GM12878 (cell line): Measurements from ENCODE around the gene INTS6. TPM values are rescaled to one million over a fixed set of nuclear protein-coding genes. Genes with fewer than 3 reads are reported as not detected.

Experiments used
- ATAC-seq: fragments of 200-7000 bp; cut with Tn5 transposase; 3 replicates; pipeline ENCODE4 v1.9.1; 2020; ENCODE audit warnings: mild to moderate bottlenecking, moderate library complexity
- BruUV-seq: library from RNA; stranded (reverse); fragments of 400-500 nt; replicated peaks from 2 replicates; lab custom pipeline; 2021; lab: Mats Ljungman, UMichigan
- CTCF ChIA-PET: fragments of 300-600 bp; sonication (Branson Sonifier 250); formaldehyde crosslinking; extraction: SDS; loops from one replicate; lab custom pipeline; 2021; ENCODE audit warnings: inconsistent platforms; lab: Yijun Ruan, JAX
- POLR2A ChIA-PET: fragments of 350-600 bp; formaldehyde crosslinking; extraction: SDS; loops from one replicate; lab custom pipeline; 2021; ENCODE audit warnings: inconsistent platforms; lab: Charles Lee
- RAD21 ChIA-PET: fragments of 300-600 bp; sonication (Branson Sonifier 250); formaldehyde crosslinking; loops from one replicate; lab custom pipeline; 2023; ENCODE audit warnings: antibody characterized with exemption; ENCODE audit not compliant: unreplicated experiment; lab: Charles Lee
- SMC1A ChIA-PET: fragments of 300-600 bp; sonication (Branson Sonifier 250); formaldehyde crosslinking; loops from one replicate; lab custom pipeline; 2023; ENCODE audit not compliant: unreplicated experiment, uncharacterized antibody; lab: Charles Lee
- DNase-seq: peaks from one replicate; pipeline ENCODE4 v3.0.0-alpha.2; 2011; ENCODE audit warnings: low read depth, low spot score
- FAIRE-seq: peaks from 3 replicates; lab custom pipeline; 2011; peaks lifted over from hg19 to GRCh38; lab: Jason Lieb, UNC
- H2AFZ ChIP-seq: 2 replicates; pipeline ENCODE4 v1.6.0; 2011; ENCODE audit warnings: low read depth, low read length, control low read depth; ENCODE audit not compliant: control insufficient read depth
- H3K27ac ChIP-seq: 2 replicates; pipeline ENCODE4 v1.5.1; 2011; ENCODE audit warnings: control low read depth; ENCODE audit not compliant: control insufficient read depth, insufficient read depth
- H3K27me3 ChIP-seq, 2 experiments: replicated peaks in 1 of 2; 2 replicates each; pipeline versions ENCODE4 v1.6.0 to v1.6.1; 2011; ENCODE audit warnings: low read length in 1 of 2; ENCODE audit not compliant: control insufficient read depth in 2 of 2, insufficient read depth in 2 of 2
- H3K36me3 ChIP-seq, 2 experiments: 2 replicates each; pipeline ENCODE4 v1.5.1; 2011; ENCODE audit warnings: low read length in 1 of 2; ENCODE audit not compliant: control insufficient read depth in 2 of 2, insufficient read depth in 2 of 2
- H3K4me1 ChIP-seq: 2 replicates; pipeline ENCODE4 v1.6.1; 2011; ENCODE audit warnings: mild to moderate bottlenecking, low read length, moderate library complexity, mixed read lengths; ENCODE audit not compliant: control insufficient read depth, insufficient read depth
- H3K4me2 ChIP-seq: 2 replicates; pipeline ENCODE4 v1.6.0; 2011; ENCODE audit warnings: control low read depth; ENCODE audit not compliant: control insufficient read depth, insufficient read depth
- H3K4me3 ChIP-seq: fragments of 200-600 bp; sonication (generic); 2 replicates; pipeline ENCODE4 v1.5.1; 2016
- H3K79me2 ChIP-seq: 2 replicates; pipeline ENCODE4 v1.6.0; 2011; ENCODE audit warnings: low read length; ENCODE audit not compliant: control insufficient read depth, insufficient read depth
- H3K9ac ChIP-seq: 2 replicates; pipeline ENCODE4 v1.8.0; 2011; ENCODE audit warnings: low read length, control low read depth, mixed read lengths; ENCODE audit not compliant: control insufficient read depth, insufficient read depth
- H3K9me3 ChIP-seq: replicated peaks from 3 replicates; pipeline ENCODE4 v1.5.1; 2011; ENCODE audit warnings: mild to moderate bottlenecking, low read length; ENCODE audit not compliant: control insufficient read depth, insufficient read depth
- H4K20me1 ChIP-seq: 2 replicates; pipeline ENCODE4 v1.6.0; 2011; ENCODE audit not compliant: control insufficient read depth, insufficient read depth
- CBX5 ChIP-seq: sonication (generic); IDR thresholded peaks from 2 replicates; pipeline ENCODE4 v1.6.1; 2016; ENCODE audit warnings: low read depth, moderate library complexity, mild to moderate bottlenecking, inconsistent platforms
- FOXK2 ChIP-seq: fragments of 450-650 bp; IDR thresholded peaks from 2 replicates; pipeline ENCODE4 v1.6.1; 2017; ENCODE audit warnings: mild to moderate bottlenecking, moderate library complexity
- FOXM1 ChIP-seq: IDR thresholded peaks from 2 replicates; pipeline ENCODE4 v1.6.1; 2012; ENCODE audit warnings: low read depth, mild to moderate bottlenecking, inconsistent platforms, low read length, moderate library complexity
- GATAD2B ChIP-seq: fragments of 450-650 bp; conservative IDR thresholded peaks from 2 replicates; pipeline ENCODE4 v1.6.1; 2017; ENCODE audit warnings: low read depth, mild to moderate bottlenecking, moderate library complexity
- POLR2AphosphoS2 ChIP-seq: IDR thresholded peaks from 2 replicates; pipeline ENCODE4 v1.6.1; 2011; ENCODE audit warnings: low read depth, mild to moderate bottlenecking, low read length, improper control_type of control experiment, moderate library complexity
- RAD21 ChIP-seq: IDR thresholded peaks from 2 replicates; pipeline ENCODE4 v1.6.1; 2011; ENCODE audit warnings: mild to moderate bottlenecking, low read depth, low read length, moderate library complexity; ENCODE audit not compliant: insufficient read depth
- RELB ChIP-seq: fragments of 450-650 bp; IDR thresholded peaks from 2 replicates; pipeline ENCODE4 v1.6.1; 2017; ENCODE audit warnings: low read depth, mild to moderate bottlenecking, moderate library complexity
- REST ChIP-seq: IDR thresholded peaks from 2 replicates; pipeline ENCODE4 v1.6.1; 2012; ENCODE audit warnings: mild to moderate bottlenecking, low read depth, low read length
- TARDBP ChIP-seq: IDR thresholded peaks from 2 replicates; pipeline ENCODE4 v1.6.1; 2016; ENCODE audit warnings: borderline replicate concordance
- YBX1 ChIP-seq: fragments of 450-650 bp; IDR thresholded peaks from 2 replicates; pipeline ENCODE4 v1.6.1; 2016; ENCODE audit warnings: antibody characterized with exemption
- ZBED1 ChIP-seq: IDR thresholded peaks from 2 replicates; pipeline ENCODE4 v1.6.1; 2016; ENCODE audit warnings: borderline replicate concordance
- ZNF207 ChIP-seq: fragments of 450-650 bp; IDR thresholded peaks from 2 replicates; pipeline ENCODE4 v1.6.1; 2014; ENCODE audit warnings: antibody characterized with exemption, mild to moderate bottlenecking, borderline replicate concordance
- ZZZ3 ChIP-seq: IDR thresholded peaks from 2 replicates; pipeline ENCODE4 v1.6.1; 2011; ENCODE audit warnings: low read depth; ENCODE audit not compliant: control insufficient read depth, insufficient read length
- WGBS: methylation state at CpG from one replicate; pipeline ENCODE4 v1.1.6; 2016; ENCODE audit warnings: low lambda C conversion rate; ENCODE audit not compliant: insufficient replicate concordance, insufficient coverage; ENCODE audit errors: missing lambda C conversion rate; 5-methylcytosine and 5-hydroxymethylcytosine counted together
- in situ Hi-C: fragments of 300-500 bp; cut with MboI; formaldehyde crosslinking; loops from 9 replicates; pipeline ENCODE4 v1.14.3; 2018; ENCODE audit warnings: mixed read lengths
- intact Hi-C: fragments of 100-400 bp; cut with micrococcal nuclease; formaldehyde crosslinking; loops from one replicate; pipeline ENCODE4 v1.14.2; 2022; ENCODE audit not compliant: unreplicated experiment
- polyA plus RNA-seq, 11 experiments: library from polyadenylated mRNA; depleted of rRNA in 4 of 11; unstranded in 6 of 11; stranded (reverse) in 5 of 11; fragments of >200 nt; fragmentation: Nextera tagmentation in 4 of 11; fragmentation: Illumina TruSeq in 1 of 11; extraction: Ambion mirVana in 4 of 11; extraction: Trizol in 1 of 11; gene quantifications; 1 replicate in 1 of 11; 2 replicates in 10 of 11; pipeline versions ENCODE4 v1.2.1 to v1.2.3, GENCODE V29; 2011 to 2016; ENCODE audit warnings: inconsistent platforms in 2 of 11, missing spikeins in 2 of 11, low read depth in 1 of 11
- total RNA-seq, 4 experiments: library from RNA; depleted of rRNA in 3 of 4; stranded (reverse); fragments of >200 nt in 3 of 4; fragmentation: Illumina TruSeq in 1 of 4; extraction: Trizol in 1 of 4; gene quantifications; 2 replicates each; pipeline versions ENCODE4 v1.2.1 to v1.2.3, GENCODE V29; 2013 to 2021

Gene INTS6
- total and polyA plus RNA-seq, 10 of the 15 experiments (the other 5 are each of a cell fraction or from before 2014, with no cell fraction given): 7.2 to 57.7 (median 30.9) TPM

GRCh38 chr13:51341791-51342190 lies 111.0 kb downstream of the INTS6 start:
- ChIA-PET SMC1A (interaction anchor here (1.1 kb wide), 1 partner anchor 18 kb away, joined by 3 read pairs; no protein-coding TSS in a partner anchor), POLR2A (no interaction called here), CTCF (interaction anchor here (0.6 kb wide), 3 partner anchors 75 to 474 kb away, joined by 3 to 4 read pairs (median 3); no protein-coding TSS in a partner anchor), RAD21 (interaction anchor here (0.7 kb wide), 1 partner anchor 37 kb away, joined by 5 read pairs; no protein-coding TSS in a partner anchor)
- Histone ChIP-seq H3K27me3 (no peaks in the 10 kb centered on the region), H3K36me3 (no peaks in the 10 kb centered on the region), H3K4me1 (0 out of 2 replicates have a peak, but pooled peaks cover 4% of the 10 kb centered on the region), H3K9ac (no peak overlapping the region), H2AFZ (no peak overlapping the region), H4K20me1 (no peaks in the 10 kb centered on the region), H3K79me2 (no peaks in the 10 kb centered on the region), H3K27ac (no peak overlapping the region), H3K4me2 (no peak overlapping the region), H3K4me3 (no peak overlapping the region), H3K9me3 (no peaks in the 10 kb centered on the region)
- 96% methylated on average over 3 of the region's 4 CpGs for WGBS
- DNase-seq: no peak
- in situ Hi-C loops (no loop called here), intact Hi-C loops (no loop called here)
- no peak for FAIRE-seq
- TF ChIP-seq FOXM1 (no peak), ZBED1 (no peak), POLR2AphosphoS2 (no peak), ZNF207 (no peak)
- BruUV-seq: no TSS peak
- ATAC-seq: no peak

GRCh38 chr13:51341232-51341631 lies 111.6 kb downstream of the INTS6 start:
- no peaks in the 10 kb centered on the region for H3K79me2 ChIP-seq
- H3K4me1 ChIP-seq: 0 out of 2 replicates have a peak, but pooled peaks cover 2% of the 10 kb centered on the region
- FAIRE-seq: no peak
- 50% methylated on average over 2 of the region's 2 CpGs for WGBS
- RAD21 ChIA-PET: interaction anchor here (0.7 kb wide), 1 partner anchor 36 kb away, joined by 5 read pairs; no protein-coding TSS in a partner anchor
- intact Hi-C loops: no loop called here
- TF ChIP-seq CBX5 (no peak), ZBED1 (no peak), RELB (no peak), ZNF207 (no peak), REST (no peak), TARDBP (no peak), GATAD2B (no peak), YBX1 (no peak), ZZZ3 (no peak), RAD21 (no peak), FOXK2 (no peak)
- POLR2A ChIA-PET: no interaction called here
- in situ Hi-C loops: no loop called here
- CTCF ChIA-PET: no interaction called here
- no peaks in the 10 kb centered on the region for H3K27me3 ChIP-seq
- H3K36me3 ChIP-seq: no peaks in the 10 kb centered on the region
- H3K4me3 ChIP-seq: no peak overlapping the region
- SMC1A ChIA-PET: interaction anchor here (1.1 kb wide), 1 partner anchor 18 kb away, joined by 3 read pairs; no protein-coding TSS in a partner anchor
- no peak; the same call in 2 of the 3 replicates for ATAC-seq
- no peak for DNase-seq
- H3K4me2 ChIP-seq: no peak overlapping the region
- H2AFZ ChIP-seq: no peak overlapping the region
- H4K20me1 ChIP-seq: no peaks in the 10 kb centered on the region
- H3K27ac ChIP-seq: no peak overlapping the region
- no peak overlapping the region for H3K9ac ChIP-seq
- BruUV-seq: no TSS peak
- H3K9me3 ChIP-seq: no peaks in the 10 kb centered on the region
